HepG2 (cell line): ENCODE data around the gene SYTL3. TPM values are rescaled to one million over a fixed set of nuclear protein-coding genes. Genes with fewer than 3 reads are reported as not detected.

Experiments
- ATAC-seq: fragments of 200-7000 bp; cut with Tn5 transposase; 3 replicates; pipeline ENCODE4 v1.9.1; 2020; ENCODE audit warnings: mild to moderate bottlenecking, moderate library complexity
- BruUV-seq: library from RNA; stranded (reverse); fragments of 400-500 nt; replicated peaks from 2 replicates; lab custom pipeline; 2021; lab: Mats Ljungman, UMichigan
- CTCF ChIA-PET: fragments of 300-600 bp; formaldehyde crosslinking; extraction: SDS; loops from one replicate; lab custom pipeline; 2021; ENCODE audit warnings: low total read pairs, inconsistent platforms, low intra/inter-chr PET ratio; lab: Yijun Ruan, JAX
- POLR2A ChIA-PET: fragments of 350-600 bp; sonication (Branson Sonifier 250); formaldehyde crosslinking; loops from one replicate; lab custom pipeline; 2020; ENCODE audit warnings: antibody characterized with exemption, inconsistent platforms; lab: Yijun Ruan, JAX
- DNase-seq: peaks from one replicate; pipeline ENCODE4 v3.0.0-alpha.2; 2015; ENCODE audit warnings: low spot score
- FAIRE-seq: peaks from 3 replicates; lab custom pipeline; 2011; peaks lifted over from hg19 to GRCh38; lab: Jason Lieb, UNC
- H2AFZ ChIP-seq: one replicate; pipeline ENCODE4 v1.6.1; 2011; ENCODE audit warnings: low read length, inconsistent platforms
- H3K27ac ChIP-seq: fragments of 300-600 bp; 3 replicates; pipeline ENCODE4 v1.8.0; 2011; ENCODE audit warnings: mixed run types, mild to moderate bottlenecking, mixed read lengths, low read length, inconsistent platforms; ENCODE audit not compliant: insufficient read depth; ENCODE audit errors: extremely low read length
- H3K27me3 ChIP-seq, 2 experiments: fragments of 200-600 bp in 1 of 2; 2 replicates in 1 of 2; 3 replicates in 1 of 2; pipeline versions ENCODE4 v1.6.0 to v1.8.0; 2011; ENCODE audit warnings: low read length in 2 of 2, mild to moderate bottlenecking in 2 of 2, moderate library complexity in 2 of 2, inconsistent platforms in 1 of 2; ENCODE audit not compliant: insufficient read depth in 2 of 2, control insufficient read depth in 1 of 2
- H3K36me3 ChIP-seq, 2 experiments: fragments of 200-600 bp in 1 of 2; replicated peaks in 1 of 2; 2 replicates in 1 of 2; 3 replicates in 1 of 2; pipeline versions ENCODE4 v1.5.1 to v1.8.0; 2011; ENCODE audit warnings: low read length in 2 of 2, inconsistent platforms in 1 of 2; ENCODE audit not compliant: insufficient read depth in 2 of 2, control insufficient read depth in 1 of 2
- H3K4me1 ChIP-seq: 2 replicates; pipeline ENCODE4 v1.5.1; 2012; ENCODE audit warnings: low read length, inconsistent platforms; ENCODE audit not compliant: insufficient read depth
- H3K4me2 ChIP-seq: 2 replicates; pipeline ENCODE4 v1.6.0; 2011; ENCODE audit warnings: low read depth, low read length, inconsistent platforms
- H3K4me3 ChIP-seq, 3 experiments: fragments of 200-600 bp in 1 of 3; sonication (generic), shearing (Covaris generic) in 1 of 3; replicated peaks in 1 of 3; 2 replicates each; pipeline ENCODE4 v1.5.1; 2011 to 2016; ENCODE audit warnings: low read length in 3 of 3, inconsistent platforms in 2 of 3, low read depth in 2 of 3, mild to moderate bottlenecking in 2 of 3, control low read depth in 1 of 3, mixed read lengths in 1 of 3; ENCODE audit not compliant: insufficient read depth in 1 of 3
- H3K79me2 ChIP-seq: one replicate; pipeline ENCODE4 v1.6.1; 2011; ENCODE audit warnings: low read length, inconsistent platforms; ENCODE audit not compliant: insufficient read depth
- H3K9ac ChIP-seq: 2 replicates; pipeline ENCODE4 v1.6.0; 2011; ENCODE audit warnings: mild to moderate bottlenecking, low read depth, low read length, inconsistent platforms; ENCODE audit not compliant: insufficient read depth
- H3K9me3 ChIP-seq: 2 replicates; pipeline ENCODE4 v1.5.1; 2012; ENCODE audit warnings: mild to moderate bottlenecking, low read length
- H4K20me1 ChIP-seq: 2 replicates; pipeline ENCODE4 v1.6.0; 2011; ENCODE audit warnings: inconsistent platforms, mild to moderate bottlenecking, low read length, moderate library complexity; ENCODE audit not compliant: insufficient read depth
- GTF2F1 ChIP-seq: fragments of 150-350 bp; IDR thresholded peaks from 2 replicates; pipeline ENCODE4 v1.6.1; 2014; ENCODE audit warnings: low read length
- WGBS: methylation state at CpG from one replicate; pipeline ENCODE4 v1.1.6; 2017; ENCODE audit warnings: low lambda C conversion rate; 5-methylcytosine and 5-hydroxymethylcytosine counted together
- in situ Hi-C: cut with HindIII; loops from 2 replicates; pipeline ENCODE4 v1.10.0; 2017; ENCODE audit warnings: low pct_unique_long_range_greater_than_20kb; ENCODE audit not compliant: extremely low pct_ligation_motif_present
- intact Hi-C: fragments of 100-400 bp; cut with micrococcal nuclease; formaldehyde crosslinking; loops from one replicate; pipeline ENCODE4 v1.10.0; 2022; ENCODE audit not compliant: unreplicated experiment
- polyA plus RNA-seq, 8 experiments: library from polyadenylated mRNA; depleted of rRNA in 3 of 8; stranded (reverse) in 7 of 8; unstranded in 1 of 8; fragments of >200 nt; fragmentation: Illumina TruSeq in 4 of 8; extraction: Trizol in 4 of 8; gene quantifications; 2 replicates each; pipeline versions ENCODE4 v1.2.1 to v1.2.3, GENCODE V29; 2011 to 2016; ENCODE audit warnings: low read depth in 4 of 8, missing spikeins in 1 of 8, mixed read lengths in 1 of 8; ENCODE audit not compliant: insufficient read depth in 1 of 8
- total RNA-seq, 5 experiments: library from RNA; depleted of rRNA; stranded (reverse); fragments of >200 nt; fragmentation: Illumina TruSeq; extraction: Trizol; gene quantifications; 2 replicates each; pipeline ENCODE4 v1.2.3, GENCODE V29; 2016; ENCODE audit warnings: low read depth in 1 of 5
- TF ChIP-seq, protein P1 (sequence below), 2 experiments: fragments of 450-650 bp in 1 of 2; sonication (generic) in 1 of 2; formaldehyde crosslinking in 1 of 2; IDR thresholded peaks; 2 replicates each; pipeline versions ENCODE4 v1.6.1 to v1.8.0; 2016 to 2022; ENCODE audit warnings: antibody characterized with exemption in 1 of 2, mild to moderate bottlenecking in 1 of 2, missing genetic modification reagents in 1 of 2
- TF ChIP-seq, protein P2 (sequence below): sonication (generic); formaldehyde crosslinking; IDR thresholded peaks from 2 replicates; pipeline ENCODE4 v1.4.0; 2020; ENCODE audit warnings: missing genetic modification reagents

SYTL3 gene
- total and polyA plus RNA-seq, 2 of the 13 experiments (the other 11 are each of a cell fraction or from before 2014, with no cell fraction given) = 0.11 to 0.28 TPM

DNA sequence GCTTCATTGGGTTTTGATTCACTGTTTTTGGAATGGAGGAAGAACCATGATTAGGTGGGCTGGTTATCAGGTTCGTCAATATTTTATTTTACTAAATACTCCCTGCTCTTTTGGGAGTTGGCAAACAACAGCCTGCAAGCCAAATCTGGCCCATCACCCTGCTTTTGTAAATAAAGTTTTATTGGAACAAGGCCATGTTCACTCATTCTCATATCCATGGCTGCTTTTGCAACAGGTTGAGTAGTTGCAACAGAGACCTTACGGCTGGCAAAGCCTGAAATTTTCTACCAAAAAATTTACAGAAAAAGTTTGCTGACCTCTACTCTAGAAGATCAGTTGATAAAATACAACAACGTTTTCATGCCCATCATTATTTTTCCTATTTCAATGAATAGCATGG is 45.1 kb downstream of the SYTL3 start (continued):
- TF ChIP-seq, protein P1, sequence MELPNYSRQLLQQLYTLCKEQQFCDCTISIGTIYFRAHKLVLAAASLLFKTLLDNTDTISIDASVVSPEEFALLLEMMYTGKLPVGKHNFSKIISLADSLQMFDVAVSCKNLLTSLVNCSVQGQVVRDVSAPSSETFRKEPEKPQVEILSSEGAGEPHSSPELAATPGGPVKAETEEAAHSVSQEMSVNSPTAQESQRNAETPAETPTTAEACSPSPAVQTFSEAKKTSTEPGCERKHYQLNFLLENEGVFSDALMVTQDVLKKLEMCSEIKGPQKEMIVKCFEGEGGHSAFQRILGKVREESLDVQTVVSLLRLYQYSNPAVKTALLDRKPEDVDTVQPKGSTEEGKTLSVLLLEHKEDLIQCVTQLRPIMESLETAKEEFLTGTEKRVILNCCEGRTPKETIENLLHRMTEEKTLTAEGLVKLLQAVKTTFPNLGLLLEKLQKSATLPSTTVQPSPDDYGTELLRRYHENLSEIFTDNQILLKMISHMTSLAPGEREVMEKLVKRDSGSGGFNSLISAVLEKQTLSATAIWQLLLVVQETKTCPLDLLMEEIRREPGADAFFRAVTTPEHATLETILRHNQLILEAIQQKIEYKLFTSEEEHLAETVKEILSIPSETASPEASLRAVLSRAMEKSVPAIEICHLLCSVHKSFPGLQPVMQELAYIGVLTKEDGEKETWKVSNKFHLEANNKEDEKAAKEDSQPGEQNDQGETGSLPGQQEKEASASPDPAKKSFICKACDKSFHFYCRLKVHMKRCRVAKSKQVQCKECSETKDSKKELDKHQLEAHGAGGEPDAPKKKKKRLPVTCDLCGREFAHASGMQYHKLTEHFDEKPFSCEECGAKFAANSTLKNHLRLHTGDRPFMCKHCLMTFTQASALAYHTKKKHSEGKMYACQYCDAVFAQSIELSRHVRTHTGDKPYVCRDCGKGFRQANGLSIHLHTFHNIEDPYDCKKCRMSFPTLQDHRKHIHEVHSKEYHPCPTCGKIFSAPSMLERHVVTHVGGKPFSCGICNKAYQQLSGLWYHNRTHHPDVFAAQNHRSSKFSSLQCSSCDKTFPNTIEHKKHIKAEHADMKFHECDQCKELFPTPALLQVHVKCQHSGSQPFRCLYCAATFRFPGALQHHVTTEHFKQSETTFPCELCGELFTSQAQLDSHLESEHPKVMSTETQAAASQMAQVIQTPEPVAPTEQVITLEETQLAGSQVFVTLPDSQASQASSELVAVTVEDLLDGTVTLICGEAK (IDR thresholded peaks at IDR 0.05) = peak; percentile 70
- TF ChIP-seq, protein P1 (CRISPR knock-in tag; IDR thresholded peaks at IDR 0.05) = peak; percentile 98
- TF ChIP-seq GTF2F1 = no peak

DNA sequence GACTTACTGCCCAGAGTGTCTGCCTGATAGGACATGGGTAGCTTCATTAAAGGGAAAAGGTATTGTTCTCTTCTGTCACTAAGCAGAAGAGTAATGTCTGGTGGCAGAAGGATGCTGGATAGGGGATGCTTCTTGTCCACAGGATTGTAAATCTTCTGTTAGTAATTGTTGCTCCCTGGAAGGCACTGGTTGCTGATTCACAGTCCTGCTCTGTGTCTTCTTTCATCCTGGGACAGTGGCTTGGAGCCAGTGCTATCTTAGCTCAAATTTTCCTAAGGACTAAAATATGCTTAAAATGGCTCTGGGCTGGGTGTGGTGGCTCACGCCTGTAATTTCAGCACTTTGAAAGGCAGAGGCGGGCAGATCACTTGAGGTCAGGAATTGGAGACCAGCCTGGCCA is 48.0 kb downstream of the SYTL3 start:
- Histone ChIP-seq H2AFZ (no peak overlapping the region), H3K4me3 (no peak overlapping the region), H3K36me3 (no peaks in the 10 kb centered on the region), H3K79me2 (no peaks in the 10 kb centered on the region), H4K20me1 (no peaks in the 10 kb centered on the region), H3K27ac (no peak overlapping the region), H3K9me3 (no peaks in the 10 kb centered on the region), H3K4me2 (no peak overlapping the region), H3K9ac (no peak overlapping the region), H3K27me3 (peaks cover 0 to 25% of the 10 kb centered on the region in 2 experiments; a peak in 2 of 5 replicates), H3K4me1 (0 out of 2 replicates have a peak, but pooled peaks cover 7% of the 10 kb centered on the region)
- ChIA-PET POLR2A (no interaction called here), CTCF (no interaction called here)
- no peak for FAIRE-seq
- no peak for DNase-seq
- no peak for ATAC-seq
- 18% methylated on average over 2 of the region's 2 CpGs for WGBS
- in situ Hi-C loops = loop anchor here (10.0 kb wide), 1 partner anchor 473 kb away; no protein-coding TSS in a partner anchor
- BruUV-seq = no TSS peak
- TF ChIP-seq, protein P2, sequence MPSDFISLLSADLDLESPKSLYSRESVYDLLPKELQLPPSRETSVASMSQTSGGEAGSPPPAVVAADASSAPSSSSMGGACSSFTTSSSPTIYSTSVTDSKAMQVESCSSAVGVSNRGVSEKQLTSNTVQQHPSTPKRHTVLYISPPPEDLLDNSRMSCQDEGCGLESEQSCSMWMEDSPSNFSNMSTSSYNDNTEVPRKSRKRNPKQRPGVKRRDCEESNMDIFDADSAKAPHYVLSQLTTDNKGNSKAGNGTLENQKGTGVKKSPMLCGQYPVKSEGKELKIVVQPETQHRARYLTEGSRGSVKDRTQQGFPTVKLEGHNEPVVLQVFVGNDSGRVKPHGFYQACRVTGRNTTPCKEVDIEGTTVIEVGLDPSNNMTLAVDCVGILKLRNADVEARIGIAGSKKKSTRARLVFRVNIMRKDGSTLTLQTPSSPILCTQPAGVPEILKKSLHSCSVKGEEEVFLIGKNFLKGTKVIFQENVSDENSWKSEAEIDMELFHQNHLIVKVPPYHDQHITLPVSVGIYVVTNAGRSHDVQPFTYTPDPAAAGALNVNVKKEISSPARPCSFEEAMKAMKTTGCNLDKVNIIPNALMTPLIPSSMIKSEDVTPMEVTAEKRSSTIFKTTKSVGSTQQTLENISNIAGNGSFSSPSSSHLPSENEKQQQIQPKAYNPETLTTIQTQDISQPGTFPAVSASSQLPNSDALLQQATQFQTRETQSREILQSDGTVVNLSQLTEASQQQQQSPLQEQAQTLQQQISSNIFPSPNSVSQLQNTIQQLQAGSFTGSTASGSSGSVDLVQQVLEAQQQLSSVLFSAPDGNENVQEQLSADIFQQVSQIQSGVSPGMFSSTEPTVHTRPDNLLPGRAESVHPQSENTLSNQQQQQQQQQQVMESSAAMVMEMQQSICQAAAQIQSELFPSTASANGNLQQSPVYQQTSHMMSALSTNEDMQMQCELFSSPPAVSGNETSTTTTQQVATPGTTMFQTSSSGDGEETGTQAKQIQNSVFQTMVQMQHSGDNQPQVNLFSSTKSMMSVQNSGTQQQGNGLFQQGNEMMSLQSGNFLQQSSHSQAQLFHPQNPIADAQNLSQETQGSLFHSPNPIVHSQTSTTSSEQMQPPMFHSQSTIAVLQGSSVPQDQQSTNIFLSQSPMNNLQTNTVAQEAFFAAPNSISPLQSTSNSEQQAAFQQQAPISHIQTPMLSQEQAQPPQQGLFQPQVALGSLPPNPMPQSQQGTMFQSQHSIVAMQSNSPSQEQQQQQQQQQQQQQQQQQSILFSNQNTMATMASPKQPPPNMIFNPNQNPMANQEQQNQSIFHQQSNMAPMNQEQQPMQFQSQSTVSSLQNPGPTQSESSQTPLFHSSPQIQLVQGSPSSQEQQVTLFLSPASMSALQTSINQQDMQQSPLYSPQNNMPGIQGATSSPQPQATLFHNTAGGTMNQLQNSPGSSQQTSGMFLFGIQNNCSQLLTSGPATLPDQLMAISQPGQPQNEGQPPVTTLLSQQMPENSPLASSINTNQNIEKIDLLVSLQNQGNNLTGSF = no peak
- intact Hi-C loops = no loop called here
